Activated naive CD8-positive, alpha-beta T cell treated with anti-CD3 and anti-CD28 coated beads, Interleukin-2, amount 10 ng/mL, durations not matched to agents 7 days and 5 days (primary cell): ENCODE measurements around the gene RO60. TPM values are rescaled to one million over a fixed set of nuclear protein-coding genes. Genes with fewer than 3 reads are reported as not detected.
"Not testable (repeated sequence)": the region's sequence is repeated elsewhere in the genome, so short reads cannot be mapped to it uniquely, and the experiment has no call there.

Experiments
- ATAC-seq: fragments of 150-1000 bp; cut with Tn5 transposase; one replicate; pipeline ENCODE4 v1.10.0; 2021; ENCODE audit warnings: low read depth, moderate library complexity
- POLR2A ChIA-PET: fragments of 350-600 bp; sonication (Branson Sonifier 250); formaldehyde crosslinking; loops from one replicate; lab custom pipeline; 2021; ENCODE audit warnings: antibody characterized with exemption; lab: Charles Lee
- DNase-seq: peaks from one replicate; pipeline ENCODE4 v3.0.0; 2021
- H3K27ac Mint-ChIP-seq: one replicate; pipeline ENCODE4 v1.8.0; 2022; ENCODE audit warnings: mild to moderate bottlenecking, mixed read lengths
- H3K27me3 Mint-ChIP-seq: one replicate; pipeline ENCODE4 v1.8.0; 2022; ENCODE audit warnings: mild to moderate bottlenecking, moderate library complexity, mixed read lengths
- H3K36me3 Mint-ChIP-seq: one replicate; pipeline ENCODE4 v1.8.0; 2021; ENCODE audit warnings: mild to moderate bottlenecking, mixed read lengths
- H3K4me1 Mint-ChIP-seq: one replicate; pipeline ENCODE4 v1.8.0; 2021; ENCODE audit warnings: mixed read lengths
- H3K4me3 Mint-ChIP-seq: one replicate; pipeline ENCODE4 v1.8.0; 2022; ENCODE audit warnings: mild to moderate bottlenecking, moderate library complexity, mixed read lengths
- H3K9me3 Mint-ChIP-seq: one replicate; pipeline ENCODE4 v1.8.0; 2021; ENCODE audit warnings: mixed read lengths
- total RNA-seq, 2 experiments: library from RNA; stranded (reverse); gene quantifications; one replicate each; pipeline ENCODE4 v1.2.3, GENCODE V29; 2021

The RO60 gene
- total RNA-seq, 2 experiments from 2014 or later = 59.2 to 65.3 TPM

DNA sequence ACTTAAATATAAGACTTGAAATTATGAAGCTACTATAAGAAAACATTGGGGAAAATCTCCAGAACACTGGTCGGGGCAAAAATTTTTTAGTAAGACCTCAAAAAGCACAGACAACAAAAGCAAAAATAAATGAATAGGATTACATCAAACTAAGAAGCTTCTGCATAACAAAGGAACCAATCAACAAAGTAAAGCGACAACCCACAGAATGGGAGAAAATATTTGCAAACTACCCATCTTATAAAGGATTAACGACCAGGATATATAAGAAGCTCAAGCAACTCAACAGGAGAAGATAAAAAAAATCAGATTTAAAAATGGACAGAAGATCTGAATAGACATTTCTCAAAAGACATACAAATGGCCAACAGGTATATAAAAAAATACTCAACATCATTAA is 19.4 kb upstream of the RO60 start:
- POLR2A ChIA-PET = no interaction called here
- Mint-ChIP-seq H3K4me3 (no peak overlapping the region), H3K27ac (no peak overlapping the region), H3K36me3 (peaks cover 44% of the 10 kb centered on the region), H3K4me1 (peaks cover 6% of the 10 kb centered on the region), H3K27me3 (no peaks in the 10 kb centered on the region), H3K9me3 (no peaks in the 10 kb centered on the region)
- ATAC-seq (no peak), DNase-seq (no peak)

DNA sequence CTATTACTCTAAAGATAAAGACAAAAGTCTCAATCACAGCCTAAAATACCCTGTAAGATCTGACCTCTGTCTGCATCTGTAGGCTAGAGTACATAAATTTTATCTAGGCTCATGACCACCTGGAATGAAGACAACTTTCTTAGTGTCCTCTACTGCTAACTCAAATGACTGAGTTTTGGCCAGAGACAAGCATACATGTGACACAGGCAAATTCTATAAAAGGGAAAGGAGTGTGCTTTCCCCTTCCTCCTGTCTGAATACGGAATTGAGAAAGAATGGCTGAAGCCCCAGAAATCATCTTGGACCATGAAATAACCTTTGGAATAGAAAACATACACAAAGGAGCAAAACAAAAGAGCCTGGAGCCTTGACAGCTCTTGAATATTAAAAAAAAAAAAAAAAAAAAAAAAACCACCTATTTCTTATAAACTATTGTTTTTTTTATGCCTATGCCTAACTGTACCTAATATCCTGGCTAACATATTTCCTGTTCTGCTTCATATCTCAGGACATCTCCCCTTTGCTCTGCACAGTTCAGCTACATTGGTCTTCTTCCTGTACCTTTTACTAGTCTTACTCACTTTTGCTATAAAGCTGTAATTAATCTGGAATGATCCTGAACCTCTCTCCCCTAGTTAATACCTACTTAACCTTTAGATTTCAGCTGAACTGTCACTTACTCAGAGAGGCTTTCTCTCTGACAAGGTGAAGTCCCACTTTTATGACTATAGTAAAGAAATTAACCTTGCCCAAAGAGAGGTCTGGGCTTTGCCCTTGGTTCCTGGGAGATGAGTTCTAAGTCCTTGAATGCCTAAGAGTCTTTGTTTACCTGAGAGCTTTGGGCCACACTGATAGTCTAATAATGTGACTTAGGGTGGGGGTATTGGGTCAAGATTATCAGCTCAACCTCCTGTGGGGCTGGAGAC is 16.4 kb upstream of the RO60 start:
- no peak overlapping the region for H3K27ac Mint-ChIP-seq
- peaks cover 42% of the 10 kb centered on the region for H3K36me3 Mint-ChIP-seq
- H3K9me3 Mint-ChIP-seq = no peaks in the 10 kb centered on the region
- no peak overlapping the region for H3K4me3 Mint-ChIP-seq
- POLR2A ChIA-PET = interaction anchor here (0.6 to 0.8 kb wide), 2 partner anchors 16 to 78 kb away, joined by 3 read pairs; partner anchors contain the start of gene UCHL5
- DNase-seq (no peak), ATAC-seq (no peak)
- H3K4me1 Mint-ChIP-seq = peaks cover 6% of the 10 kb centered on the region
- no peaks in the 10 kb centered on the region for H3K27me3 Mint-ChIP-seq

DNA sequence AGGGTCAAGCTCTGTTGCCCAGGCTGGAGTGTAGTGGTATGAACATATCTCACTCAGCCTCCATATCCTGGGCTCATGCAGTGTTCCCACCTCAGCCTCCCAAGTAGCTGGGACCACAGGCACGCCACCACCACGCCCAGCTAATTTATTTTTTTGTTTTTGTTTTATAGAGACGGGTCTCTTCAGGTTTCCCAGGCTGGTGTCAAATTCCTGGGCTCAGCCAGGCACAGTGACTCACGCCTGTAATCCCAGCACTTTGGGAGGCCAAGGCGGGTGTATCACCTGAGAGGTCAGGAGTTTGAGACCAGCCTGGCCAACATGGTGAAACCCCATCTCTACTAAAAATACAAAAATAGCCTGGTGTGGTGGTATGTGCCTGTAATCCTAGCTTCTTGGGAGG is 10.5 kb upstream of the RO60 start:
- H3K27me3 Mint-ChIP-seq = not testable (repeated sequence)

DNA sequence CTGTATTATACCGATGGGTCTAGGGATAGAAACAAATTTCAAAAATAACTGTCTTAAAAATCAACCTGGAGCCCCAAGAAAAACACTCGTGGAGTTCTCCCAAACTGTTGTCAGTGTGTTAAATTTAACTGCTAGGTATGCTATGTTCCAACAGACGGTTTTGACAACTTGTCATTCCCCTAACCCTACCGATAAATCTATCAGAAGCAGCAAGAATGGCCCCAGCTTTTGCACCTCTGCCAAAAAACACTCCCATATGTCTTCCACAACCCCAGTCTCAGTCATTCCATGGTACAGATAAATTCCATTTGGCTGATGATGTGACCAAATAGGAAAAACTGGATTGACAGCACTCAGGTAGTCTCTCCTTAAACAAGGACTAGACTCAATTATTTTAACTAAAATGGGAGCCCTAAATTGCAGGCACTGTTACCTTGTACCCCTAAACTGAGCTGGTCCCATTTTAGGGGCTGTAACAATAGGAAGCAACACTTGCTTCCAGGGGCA is 5.2 kb upstream of the RO60 start:
- Mint-ChIP-seq H3K4me1 (peaks cover 26% of the 10 kb centered on the region), H3K27me3 (no peaks in the 10 kb centered on the region), H3K27ac (no peak overlapping the region), H3K4me3 (no peak overlapping the region), H3K9me3 (no peaks in the 10 kb centered on the region), H3K36me3 (peaks cover 9% of the 10 kb centered on the region)
- ATAC-seq = no peak
- POLR2A ChIA-PET = no interaction called here
- no peak for DNase-seq

More for the DNA sequence above, 10.5 kb upstream of the RO60 start:
- H3K36me3 Mint-ChIP-seq = peaks cover 16% of the 10 kb centered on the region
- not testable (repeated sequence) for H3K27ac Mint-ChIP-seq, H3K4me3 Mint-ChIP-seq, H3K4me1 Mint-ChIP-seq, DNase-seq, H3K9me3 Mint-ChIP-seq, ATAC-seq
- POLR2A ChIA-PET = interaction anchor here (3.0 kb wide), 1 partner anchor 10 kb away, joined by 15 read pairs; the partner anchor contains the start of genes RO60 and UCHL5

DNA sequence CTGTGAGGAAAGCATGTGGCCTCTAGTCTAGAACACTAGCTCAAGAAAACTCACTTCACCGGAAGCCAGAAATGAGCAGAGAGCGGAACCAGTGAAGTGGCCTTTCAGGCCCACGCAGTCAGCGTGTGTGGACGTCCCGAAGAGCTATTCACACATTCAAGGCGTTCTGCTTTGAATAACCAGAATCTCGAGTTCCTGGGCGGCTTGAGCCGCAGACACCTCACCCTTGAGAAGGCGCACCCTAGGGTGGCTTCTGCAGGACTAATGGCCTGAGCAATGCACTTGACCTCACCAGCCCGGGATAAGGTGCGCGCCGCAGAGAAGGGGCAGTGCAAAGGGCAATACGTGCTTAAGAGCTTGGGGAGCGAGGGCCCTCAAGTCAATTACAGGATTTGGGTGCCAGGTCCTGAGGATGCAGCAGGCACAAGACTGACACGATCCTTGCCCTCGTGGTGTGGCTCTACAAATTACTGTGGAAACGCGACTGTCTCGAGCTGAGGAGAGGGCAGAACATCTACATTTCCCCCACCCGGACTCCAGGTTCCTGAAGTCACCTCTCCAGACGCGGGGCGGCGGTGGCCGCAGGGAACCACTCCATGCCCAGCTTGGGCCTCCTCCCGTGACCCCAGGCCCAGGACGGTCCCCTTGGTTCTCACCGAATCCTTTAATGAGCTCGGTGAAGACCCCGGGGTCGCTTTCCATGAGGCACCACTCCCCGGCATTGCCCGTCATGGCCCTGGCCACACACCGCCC is 707 bp upstream of the RO60 start:
- Mint-ChIP-seq H3K27me3 (no peaks in the 10 kb centered on the region), H3K4me1 (peaks cover 40% of the 10 kb centered on the region)

DNA sequence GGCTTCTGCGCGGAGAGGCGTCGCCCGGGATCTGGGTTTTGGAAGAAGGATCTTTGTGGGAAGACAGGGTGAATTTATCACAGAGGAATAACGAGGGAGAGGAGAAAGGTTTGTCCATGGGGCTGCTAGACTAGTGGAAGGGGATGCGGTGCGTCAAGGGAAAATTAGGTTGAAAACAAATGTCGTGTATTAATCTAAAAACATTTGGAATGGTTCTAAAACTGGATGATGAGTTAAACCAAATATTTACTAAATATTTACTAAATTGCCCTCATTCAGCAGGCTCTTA is 647 bp downstream of the RO60 start:
- peaks cover 43% of the 10 kb centered on the region for H3K4me1 Mint-ChIP-seq
- H3K4me3 Mint-ChIP-seq = peak overlapping the region; percentile 99
- H3K9me3 Mint-ChIP-seq = peaks cover 2% of the 10 kb centered on the region
- H3K27me3 Mint-ChIP-seq = no peaks in the 10 kb centered on the region
- ATAC-seq (no peak), DNase-seq (no peak)
- peaks cover 13% of the 10 kb centered on the region for H3K36me3 Mint-ChIP-seq
- POLR2A ChIA-PET = no interaction called here
- peak overlapping the region; percentile 99 for H3K27ac Mint-ChIP-seq

More for the DNA sequence above, 707 bp upstream of the RO60 start:
- POLR2A ChIA-PET = interaction anchor here (0.6 to 2.6 kb wide), 14 partner anchors 10 to 514 kb away, joined by 3 to 30 read pairs (median 6); partner anchors contain the start of genes CDC73, GLRX2 and RGS2
- Mint-ChIP-seq H3K27ac (peak overlapping the region; percentile 99), H3K4me3 (peak overlapping the region; percentile 99), H3K9me3 (peaks cover 2% of the 10 kb centered on the region), H3K36me3 (peaks cover 13% of the 10 kb centered on the region)
- peak; percentile 46 for ATAC-seq
- peak; percentile 67 for DNase-seq

DNA sequence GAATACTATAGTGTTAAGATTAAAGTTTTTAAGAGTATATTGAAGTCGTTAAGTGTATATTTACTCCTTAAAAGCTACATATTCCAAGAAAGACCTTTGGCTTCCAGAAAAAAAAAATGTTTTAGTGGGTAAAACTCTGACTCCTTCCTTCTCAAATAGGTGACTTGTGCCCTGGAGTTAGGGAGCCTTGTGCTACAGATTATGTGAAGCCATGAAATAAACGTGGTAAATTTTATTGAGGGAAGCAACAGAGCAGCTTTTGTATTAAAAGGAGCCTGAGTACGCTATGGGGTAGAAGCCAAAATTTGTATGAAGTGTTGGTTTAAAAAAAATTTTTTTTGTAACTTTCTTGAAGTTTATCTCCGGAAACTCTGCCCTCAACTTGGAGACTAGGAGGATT is 994 bp downstream of the RO60 start:
- ATAC-seq = no peak
- peaks cover 2% of the 10 kb centered on the region for H3K9me3 Mint-ChIP-seq
- peaks cover 13% of the 10 kb centered on the region for H3K36me3 Mint-ChIP-seq
- H3K4me1 Mint-ChIP-seq = peaks cover 45% of the 10 kb centered on the region
- H3K27ac Mint-ChIP-seq = peak overlapping the region; percentile 11
- peak overlapping the region; percentile 99 for H3K4me3 Mint-ChIP-seq
- H3K27me3 Mint-ChIP-seq = no peaks in the 10 kb centered on the region
- no peak for DNase-seq
- POLR2A ChIA-PET = no interaction called here

DNA sequence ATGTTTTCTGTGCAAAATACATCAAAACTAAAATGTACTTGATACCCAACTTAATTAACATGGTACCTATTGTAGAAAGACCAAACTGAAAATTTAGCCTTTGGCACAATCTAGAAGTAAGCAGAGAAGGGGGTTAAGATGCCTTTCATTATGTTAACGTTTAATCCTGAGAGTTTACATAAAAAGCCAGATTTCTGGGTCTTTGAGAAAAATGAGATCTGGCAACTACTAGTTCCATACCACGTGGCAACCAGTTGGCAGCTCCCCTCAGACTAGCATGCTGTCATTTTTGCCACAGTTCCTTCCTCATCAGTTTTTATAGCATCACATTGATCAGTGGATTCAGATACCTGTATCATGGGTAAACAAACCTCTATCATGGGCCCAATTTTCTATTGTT is 1.5 kb downstream of the RO60 start:
- Mint-ChIP-seq H3K4me3 (peak overlapping the region; percentile 99), H3K4me1 (peaks cover 49% of the 10 kb centered on the region), H3K9me3 (peaks cover 2% of the 10 kb centered on the region), H3K27ac (no peak overlapping the region), H3K27me3 (no peaks in the 10 kb centered on the region), H3K36me3 (peaks cover 14% of the 10 kb centered on the region)
- POLR2A ChIA-PET = no interaction called here
- DNase-seq = no peak
- ATAC-seq = no peak

DNA sequence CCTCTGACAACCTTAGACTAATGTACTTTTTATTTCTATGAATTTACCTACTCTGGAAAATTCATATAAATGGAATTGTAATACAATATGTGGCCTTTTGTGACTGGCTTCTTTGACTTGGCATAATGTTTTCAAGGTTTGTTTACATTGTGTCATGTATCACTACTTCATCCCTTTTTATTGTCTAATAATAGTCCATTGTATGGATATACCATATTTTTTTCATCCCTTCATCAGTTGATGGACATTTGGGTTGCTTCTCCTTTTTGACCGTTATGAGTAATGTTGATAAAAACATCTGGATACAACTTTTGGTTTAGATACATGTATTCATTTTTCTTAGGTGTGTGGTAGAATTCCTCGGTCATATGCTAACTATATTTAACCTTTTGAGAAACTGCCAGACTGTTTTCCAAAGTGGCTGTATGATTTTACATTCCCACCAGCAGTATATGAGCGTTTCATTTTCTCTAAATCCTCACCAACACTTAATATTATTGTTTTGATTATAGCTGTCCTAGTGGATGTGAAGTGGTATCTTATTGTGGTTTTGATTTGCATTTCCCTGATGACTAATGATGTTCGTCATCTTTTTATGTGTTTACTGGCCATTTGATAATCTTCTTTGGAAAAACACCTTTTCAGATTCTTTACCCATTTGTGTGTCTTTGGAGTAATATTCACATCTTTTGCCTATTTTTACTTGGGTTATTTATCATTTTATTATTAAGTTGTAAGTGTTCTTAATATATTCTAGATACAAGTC is 3.5 kb downstream of the RO60 start:
- Mint-ChIP-seq H3K4me1 (peaks cover 44% of the 10 kb centered on the region), H3K27me3 (no peaks in the 10 kb centered on the region), H3K27ac (no peak overlapping the region), H3K9me3 (peaks cover 2% of the 10 kb centered on the region), H3K36me3 (peaks cover 11% of the 10 kb centered on the region), H3K4me3 (no peak overlapping the region)
- DNase-seq = no peak
- POLR2A ChIA-PET = no interaction called here
- no peak for ATAC-seq

DNA sequence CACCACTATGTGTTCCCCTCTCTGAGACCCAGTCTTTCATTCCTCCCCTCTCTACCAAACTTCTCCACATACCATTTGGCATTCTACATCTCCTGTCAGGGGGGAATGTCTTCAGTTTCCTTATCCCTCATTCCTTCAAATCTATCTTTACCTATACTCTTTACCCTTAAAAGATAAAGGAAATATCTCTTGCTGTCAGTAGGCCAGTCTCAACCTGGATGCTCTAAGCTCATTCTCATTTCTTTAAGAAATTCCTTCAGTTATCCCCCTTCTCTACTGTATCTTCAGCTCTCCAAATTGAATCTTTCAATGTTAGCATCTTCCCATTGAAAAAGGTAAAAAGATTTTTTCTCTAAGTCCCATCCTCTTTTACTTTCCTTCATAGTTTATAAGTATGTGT is 6.5 kb downstream of the RO60 start:
- Mint-ChIP-seq H3K4me1 (peaks cover 42% of the 10 kb centered on the region), H3K4me3 (no peak overlapping the region), H3K27ac (no peak overlapping the region), H3K36me3 (peaks cover 16% of the 10 kb centered on the region), H3K27me3 (no peaks in the 10 kb centered on the region), H3K9me3 (peaks cover 2% of the 10 kb centered on the region)
- ATAC-seq = no peak
- POLR2A ChIA-PET = no interaction called here
- no peak for DNase-seq

DNA sequence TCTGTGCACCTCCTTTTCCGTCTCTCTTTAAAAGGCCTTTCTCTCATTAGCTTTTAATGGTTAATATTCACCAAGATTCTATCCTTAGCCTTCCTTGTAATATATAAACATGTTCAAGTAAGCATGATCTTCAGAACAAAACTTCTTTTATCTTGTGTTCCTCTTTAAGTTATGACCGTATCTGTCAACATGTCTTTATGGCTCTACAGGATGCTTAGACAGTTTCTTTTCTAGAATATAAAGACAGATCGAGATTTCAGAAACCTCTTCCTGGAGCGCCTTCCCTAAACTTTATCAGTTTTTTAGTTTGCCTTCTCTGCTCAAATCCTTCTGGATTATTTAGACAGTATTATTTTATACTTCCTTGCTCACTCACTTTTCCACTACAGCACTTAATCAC is 7.2 kb downstream of the RO60 start:
- no peak for DNase-seq
- H3K4me3 Mint-ChIP-seq = no peak overlapping the region
- H3K36me3 Mint-ChIP-seq = peaks cover 16% of the 10 kb centered on the region
- POLR2A ChIA-PET = no interaction called here
- peaks cover 41% of the 10 kb centered on the region for H3K4me1 Mint-ChIP-seq
- H3K27ac Mint-ChIP-seq = peak overlapping the region; percentile 7
- H3K27me3 Mint-ChIP-seq = no peaks in the 10 kb centered on the region
- peaks cover 2% of the 10 kb centered on the region for H3K9me3 Mint-ChIP-seq
- ATAC-seq = no peak

DNA sequence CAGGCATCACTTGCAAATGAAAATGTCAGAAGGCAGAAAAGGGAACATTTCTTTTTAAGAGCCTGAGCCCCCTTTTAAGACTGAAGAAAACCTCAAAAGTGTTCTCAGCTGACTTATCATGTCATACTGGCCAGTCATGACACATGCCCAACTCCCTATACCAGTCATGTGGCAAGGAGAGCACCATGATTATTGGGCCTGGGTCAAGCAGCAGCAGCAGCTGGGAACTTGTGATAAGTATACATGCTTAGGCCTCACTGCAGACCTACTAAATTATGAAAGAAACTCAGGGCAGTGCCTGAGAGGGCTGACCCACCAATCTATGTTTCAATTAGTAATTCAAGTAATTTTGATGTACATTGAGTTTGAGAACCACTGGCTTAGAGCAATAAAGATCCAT is 8.6 kb downstream of the RO60 start:
- Mint-ChIP-seq H3K36me3 (peaks cover 15% of the 10 kb centered on the region), H3K4me1 (peaks cover 35% of the 10 kb centered on the region), H3K9me3 (no peaks in the 10 kb centered on the region), H3K27ac (no peak overlapping the region), H3K27me3 (no peaks in the 10 kb centered on the region), H3K4me3 (no peak overlapping the region)
- ATAC-seq (no peak), DNase-seq (no peak)
- POLR2A ChIA-PET = no interaction called here
